Measurements from ENCODE around the gene SLC27A3. TPM values are rescaled to one million over a fixed set of nuclear protein-coding genes. Genes with fewer than 3 reads are reported as not detected.

Gene SLC27A3
- total RNA-seq, 2 experiments from 2014 or later: 3.8 to 4.4 TPM

DNA sequence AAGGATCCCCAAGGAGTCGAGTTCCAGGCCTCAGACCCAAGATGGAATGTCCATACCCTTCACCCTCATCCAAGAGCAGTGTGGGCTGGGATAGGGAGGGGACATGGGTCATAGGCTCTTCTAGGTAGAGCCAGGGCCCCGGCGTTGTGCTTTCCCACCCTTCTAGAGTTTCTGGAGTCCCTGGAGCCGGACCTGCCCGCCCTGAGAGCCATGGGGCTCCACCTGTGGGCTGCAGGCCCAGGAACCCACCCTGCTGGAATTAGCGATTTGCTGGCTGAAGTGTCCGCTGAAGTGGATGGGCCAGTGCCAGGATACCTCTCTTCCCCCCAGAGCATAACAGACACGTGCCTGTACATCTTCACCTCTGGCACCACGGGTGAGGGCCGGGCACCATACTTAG, 1.1 kb downstream of the SLC27A3 start:
- Histone ChIP-seq H3K4me3 (ENCODE audit: low read length) (peak overlapping the region; percentile 72), H3K36me3 (ENCODE audit: insufficient read depth, low read length) (peaks cover 16% of the 10 kb centered on the region), H3K27ac (ENCODE audit: low read depth in 1 of 2, low read length in 2 of 2) (no peak overlapping the region), H3K9me3 (ENCODE audit: control insufficient read depth in 1 of 2, insufficient read depth in 1 of 2, low read length in 2 of 2) (no peaks in the 10 kb centered on the region), H3K27me3 (ENCODE audit: control insufficient read depth in 1 of 2, insufficient read depth in 2 of 2, low read length in 2 of 2) (no peaks in the 10 kb centered on the region), H3K4me1 (ENCODE audit: insufficient read depth, low read length) (peaks cover 25% of the 10 kb centered on the region)
- Mint-ChIP-seq H3K27me3 (no peaks in the 10 kb centered on the region), H3K9me3 (no peaks in the 10 kb centered on the region), H3K36me3 (ENCODE audit: low read depth) (peaks cover under 1% of the 10 kb centered on the region), H3K4me1 (ENCODE audit: low read depth) (peaks cover 16% of the 10 kb centered on the region), H3K4me3 (peak overlapping the region; percentile 78), H3K27ac (peak overlapping the region; percentile 51)
- ChIA-PET POLR2A (interaction anchor here (0.9 to 2.0 kb wide), 11 partner anchors 9 to 444 kb away, joined by 4 to 17 read pairs (median 5); partner anchors contain the start of genes CHTOP, CRTC2, JTB and RPS27), CTCF (interaction anchor here (1.0 kb wide), 1 partner anchor 9 kb away, joined by 4 read pairs; no protein-coding TSS in a partner anchor)
- DNase-seq: peak in 1 of 14 experiments; percentile 25
- ATAC-seq (ENCODE audit: poor library complexity): no peak
- TF ChIP-seq, protein P1, sequence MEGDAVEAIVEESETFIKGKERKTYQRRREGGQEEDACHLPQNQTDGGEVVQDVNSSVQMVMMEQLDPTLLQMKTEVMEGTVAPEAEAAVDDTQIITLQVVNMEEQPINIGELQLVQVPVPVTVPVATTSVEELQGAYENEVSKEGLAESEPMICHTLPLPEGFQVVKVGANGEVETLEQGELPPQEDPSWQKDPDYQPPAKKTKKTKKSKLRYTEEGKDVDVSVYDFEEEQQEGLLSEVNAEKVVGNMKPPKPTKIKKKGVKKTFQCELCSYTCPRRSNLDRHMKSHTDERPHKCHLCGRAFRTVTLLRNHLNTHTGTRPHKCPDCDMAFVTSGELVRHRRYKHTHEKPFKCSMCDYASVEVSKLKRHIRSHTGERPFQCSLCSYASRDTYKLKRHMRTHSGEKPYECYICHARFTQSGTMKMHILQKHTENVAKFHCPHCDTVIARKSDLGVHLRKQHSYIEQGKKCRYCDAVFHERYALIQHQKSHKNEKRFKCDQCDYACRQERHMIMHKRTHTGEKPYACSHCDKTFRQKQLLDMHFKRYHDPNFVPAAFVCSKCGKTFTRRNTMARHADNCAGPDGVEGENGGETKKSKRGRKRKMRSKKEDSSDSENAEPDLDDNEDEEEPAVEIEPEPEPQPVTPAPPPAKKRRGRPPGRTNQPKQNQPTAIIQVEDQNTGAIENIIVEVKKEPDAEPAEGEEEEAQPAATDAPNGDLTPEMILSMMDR (IDR thresholded peaks at IDR 0.05): no peak
- intact Hi-C loops (cut with DNase I, micrococcal nuclease): no loop called here

DNA sequence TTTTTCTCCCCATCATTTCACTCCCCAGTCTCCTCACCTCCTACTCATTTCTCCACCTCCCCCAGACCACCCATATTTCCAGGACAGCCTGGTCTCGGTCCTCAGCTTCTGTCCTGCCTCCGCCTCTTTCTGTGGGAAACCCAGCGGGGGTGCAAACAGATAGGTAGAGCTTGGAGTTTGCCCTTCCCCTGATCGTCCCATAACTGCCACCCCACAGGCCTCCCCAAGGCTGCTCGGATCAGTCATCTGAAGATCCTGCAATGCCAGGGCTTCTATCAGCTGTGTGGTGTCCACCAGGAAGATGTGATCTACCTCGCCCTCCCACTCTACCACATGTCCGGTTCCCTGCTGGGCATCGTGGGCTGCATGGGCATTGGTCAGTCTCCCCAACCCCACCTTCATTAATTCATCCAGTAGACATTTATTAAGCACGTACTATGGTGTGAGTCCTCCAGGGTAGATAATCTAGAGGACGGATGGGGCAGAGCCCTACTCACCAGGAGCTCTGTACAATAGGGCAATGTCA, 1.7 kb downstream of the SLC27A3 start:
- TF ChIP-seq, protein P1 (IDR thresholded peaks at IDR 0.05): no peak
- CTCF ChIA-PET: interaction anchor here (1.0 kb wide), 1 partner anchor 8 kb away, joined by 4 read pairs; no protein-coding TSS in a partner anchor
- DNase-seq (no peak), ATAC-seq (ENCODE audit: poor library complexity) (no peak)
- Mint-ChIP-seq H3K27me3 (no peaks in the 10 kb centered on the region), H3K9me3 (no peaks in the 10 kb centered on the region), H3K36me3 (ENCODE audit: low read depth) (no peaks in the 10 kb centered on the region), H3K4me3 (peak overlapping the region; percentile 78), H3K4me1 (ENCODE audit: low read depth) (peaks cover 16% of the 10 kb centered on the region), H3K27ac (peak overlapping the region; percentile 0)
- no peak overlapping the region for H3K4me3 ChIP-seq (ENCODE audit: low read length)
- H3K36me3 ChIP-seq (ENCODE audit: insufficient read depth, low read length): peaks cover 10% of the 10 kb centered on the region
- POLR2A ChIA-PET: interaction anchor here (2.0 kb wide), 1 partner anchor 142 kb away, joined by 9 read pairs; the partner anchor contains the start of gene CHTOP
- H3K4me1 ChIP-seq (ENCODE audit: insufficient read depth, low read length): peaks cover 25% of the 10 kb centered on the region
- intact Hi-C loops (cut with DNase I, micrococcal nuclease): no loop called here
- no peak overlapping the region for H3K27ac ChIP-seq (ENCODE audit: low read depth in 1 of 2, low read length in 2 of 2)
- H3K27me3 ChIP-seq (ENCODE audit: control insufficient read depth in 1 of 2, insufficient read depth in 2 of 2, low read length in 2 of 2): no peaks in the 10 kb centered on the region
- H3K9me3 ChIP-seq (ENCODE audit: control insufficient read depth in 1 of 2, insufficient read depth in 1 of 2, low read length in 2 of 2): no peaks in the 10 kb centered on the region

DNA sequence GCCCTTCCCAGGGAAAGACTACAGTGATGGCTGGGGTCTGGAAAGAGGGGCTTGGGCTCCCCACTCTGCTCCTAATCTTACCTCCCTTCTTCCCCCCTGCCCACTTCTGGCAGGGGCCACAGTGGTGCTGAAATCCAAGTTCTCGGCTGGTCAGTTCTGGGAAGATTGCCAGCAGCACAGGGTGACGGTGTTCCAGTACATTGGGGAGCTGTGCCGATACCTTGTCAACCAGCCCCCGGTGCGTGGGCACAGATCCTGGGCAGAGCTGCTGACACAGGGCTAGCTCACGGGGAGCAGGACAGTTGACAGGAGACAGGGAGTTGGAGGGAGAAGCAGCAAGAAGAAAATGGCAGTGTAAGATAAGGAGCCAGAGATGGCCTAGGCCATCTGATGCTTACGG, 2.4 kb downstream of the SLC27A3 start:
- DNase-seq: no peak
- TF ChIP-seq, protein P1 (IDR thresholded peaks at IDR 0.05): no peak
- no peaks in the 10 kb centered on the region for H3K9me3 Mint-ChIP-seq
- Histone ChIP-seq H3K4me3 (ENCODE audit: low read length) (no peak overlapping the region), H3K36me3 (ENCODE audit: insufficient read depth, low read length) (peaks cover 4% of the 10 kb centered on the region), H3K27ac (ENCODE audit: low read depth in 1 of 2, low read length in 2 of 2) (no peak overlapping the region), H3K27me3 (ENCODE audit: control insufficient read depth in 1 of 2, insufficient read depth in 2 of 2, low read length in 2 of 2) (no peaks in the 10 kb centered on the region), H3K4me1 (ENCODE audit: insufficient read depth, low read length) (peaks cover 28% of the 10 kb centered on the region), H3K9me3 (ENCODE audit: control insufficient read depth in 1 of 2, insufficient read depth in 1 of 2, low read length in 2 of 2) (no peaks in the 10 kb centered on the region)
- POLR2A ChIA-PET: no interaction called here
- H3K4me1 Mint-ChIP-seq (ENCODE audit: low read depth): peaks cover 16% of the 10 kb centered on the region
- no peaks in the 10 kb centered on the region for H3K36me3 Mint-ChIP-seq (ENCODE audit: low read depth)
- H3K27ac Mint-ChIP-seq: no peak overlapping the region
- ATAC-seq (ENCODE audit: poor library complexity): no peak
- CTCF ChIA-PET: no interaction called here
- H3K27me3 Mint-ChIP-seq: no peaks in the 10 kb centered on the region
- peak overlapping the region; percentile 78 for H3K4me3 Mint-ChIP-seq
- intact Hi-C loops (cut with DNase I, micrococcal nuclease): no loop called here
